SK-N-SH (cell line): ENCODE measurements around the gene ADAP1.

ENCODE experiments used
- CHD2 ChIP-seq: fragments of 150-350 bp; IDR thresholded peaks from 2 replicates; pipeline ENCODE4 v1.6.1; 2018; ENCODE audit warnings: low read length; ENCODE audit not compliant: partially characterized antibody
- CTCF ChIP-seq: fragments of 200-600 bp; sonication (generic); IDR thresholded peaks from 2 replicates; pipeline ENCODE4 v1.6.1; 2017; ENCODE audit warnings: antibody characterized with exemption, mild to moderate bottlenecking, moderate library complexity
- EZH2phosphoT487 ChIP-seq: fragments of 200-600 bp; sonication (generic); IDR thresholded peaks from 2 replicates; pipeline ENCODE4 v1.6.1; 2017; ENCODE audit warnings: low read depth, mixed run types, mild to moderate bottlenecking, antibody characterized with exemption, moderate library complexity, borderline replicate concordance
- GATA2 ChIP-seq: sonication (generic); formaldehyde crosslinking; IDR thresholded peaks from 2 replicates; pipeline ENCODE4 v1.5.0; 2020; ENCODE audit warnings: mild to moderate bottlenecking, missing genetic modification reagents
- MAX ChIP-seq: IDR thresholded peaks from 2 replicates; pipeline ENCODE4 v1.4.0; 2012; ENCODE audit warnings: low read depth
- MEF2A ChIP-seq: IDR thresholded peaks from 2 replicates; pipeline ENCODE4 v1.4.0; 2012; ENCODE audit warnings: low read depth, borderline replicate concordance
- RAD21 ChIP-seq: IDR thresholded peaks from 2 replicates; pipeline ENCODE4 v1.6.1; 2012; ENCODE audit warnings: mild to moderate bottlenecking, low read length
- SMC3 ChIP-seq: IDR thresholded peaks from 2 replicates; pipeline ENCODE4 v1.6.1; 2012; ENCODE audit warnings: low read depth, low read length, improper control_type of control experiment
- USF1 ChIP-seq: IDR thresholded peaks from 2 replicates; pipeline ENCODE4 v1.4.0; 2012; ENCODE audit warnings: low read depth, borderline replicate concordance
- YY1 ChIP-seq: IDR thresholded peaks from 2 replicates; pipeline ENCODE4 v1.4.0; 2012; ENCODE audit warnings: low read depth, mild to moderate bottlenecking

- TF ChIP-seq CTCF (no peak), CHD2 (no peak), SMC3 (no peak), EZH2phosphoT487 (no peak), USF1 (no peak), RAD21 (no peak), MEF2A (no peak), YY1 (no peak), MAX (no peak), GATA2 (no peak)
These were observed 4.0 kb upstream of the ADAP1 start for GRCh38 chr7:958221-959200.
